ENCODE results near the gene AKAP11.

Gene AKAP11

DNA sequence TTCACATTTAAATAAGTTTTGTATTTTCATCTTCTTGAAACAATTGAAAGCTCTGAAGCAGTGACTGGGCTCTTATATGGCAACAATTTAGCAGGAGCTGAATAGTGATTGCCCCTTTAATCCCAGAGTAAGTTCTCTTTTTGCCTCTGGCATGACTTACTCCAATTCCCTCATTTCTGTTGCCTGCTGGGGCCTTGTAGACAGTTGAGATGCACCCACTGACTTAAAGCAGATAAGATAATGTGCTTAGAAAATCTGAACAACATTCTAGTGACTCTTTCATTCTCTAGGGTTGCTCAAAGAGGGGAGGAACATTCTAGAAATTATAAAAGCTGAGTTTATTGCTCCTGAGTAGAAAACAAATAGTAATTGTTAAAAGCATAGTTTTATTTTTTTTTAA, 52.8 kb downstream of the AKAP11 start:
- H3K4me3 Mint-ChIP-seq: no peak overlapping the region
- no peak overlapping the region for H3K27ac Mint-ChIP-seq (ENCODE audit: low read depth)
- H3K27me3 Mint-ChIP-seq: no peaks in the 10 kb centered on the region
- peaks cover 21% of the 10 kb centered on the region for H3K4me1 Mint-ChIP-seq
- peaks cover 4% of the 10 kb centered on the region for H3K36me3 Mint-ChIP-seq (ENCODE audit: insufficient read depth)
- DNase-seq (ENCODE audit: low spot score in 2 of 2) (no peak), ATAC-seq (replicated peaks; ENCODE audit: extremely low read depth, poor library complexity, severe bottlenecking) (no peak)
- H3K9me3 Mint-ChIP-seq: no peaks in the 10 kb centered on the region

DNA sequence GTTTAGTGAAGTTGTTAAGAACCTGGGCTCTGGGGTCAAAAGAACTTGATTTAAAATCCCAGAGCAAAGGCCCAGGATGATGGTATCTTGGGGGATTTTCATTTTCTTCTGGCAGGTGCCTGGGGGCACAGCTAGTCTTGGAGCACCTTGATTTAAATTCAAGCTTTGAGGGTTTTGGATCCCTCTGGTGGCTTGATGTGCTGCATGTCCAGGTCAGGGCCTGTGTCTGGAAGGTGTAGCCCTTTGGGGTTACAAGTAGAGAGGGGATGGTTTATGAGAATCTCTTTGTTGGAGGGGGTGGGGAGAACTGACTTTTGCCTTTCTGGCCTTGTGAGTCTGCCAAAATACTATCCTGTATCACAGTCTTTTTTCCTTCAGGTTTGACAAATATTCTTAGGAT, 55.8 kb downstream of the AKAP11 start:
- no peak overlapping the region for H3K27ac Mint-ChIP-seq (ENCODE audit: low read depth)
- no peak overlapping the region for H3K4me3 Mint-ChIP-seq
- no peaks in the 10 kb centered on the region for H3K9me3 Mint-ChIP-seq
- H3K27me3 Mint-ChIP-seq: no peaks in the 10 kb centered on the region
- no peaks in the 10 kb centered on the region for H3K36me3 Mint-ChIP-seq (ENCODE audit: insufficient read depth)
- DNase-seq (ENCODE audit: low spot score in 2 of 2) (no peak), ATAC-seq (replicated peaks; ENCODE audit: extremely low read depth, poor library complexity, severe bottlenecking) (no peak)
- peaks cover 15% of the 10 kb centered on the region for H3K4me1 Mint-ChIP-seq

DNA sequence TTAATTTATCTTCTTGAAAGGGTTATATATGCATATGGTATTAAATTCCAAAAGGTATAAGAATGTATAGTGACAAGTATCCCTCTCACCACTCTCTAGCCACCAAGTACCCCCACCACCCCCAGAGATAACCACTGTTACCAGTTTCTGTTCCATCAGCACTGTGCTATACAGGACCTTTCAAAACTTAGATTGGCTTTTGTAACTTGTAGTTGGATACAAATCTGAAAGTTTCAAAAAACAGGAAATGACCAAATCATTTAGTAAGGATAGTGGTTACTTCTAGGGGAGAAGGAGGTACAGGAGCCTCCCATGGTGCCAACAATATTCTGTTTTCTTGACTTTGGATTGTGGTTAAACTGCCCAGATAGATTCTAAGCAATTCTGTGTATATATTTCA, 56.7 kb downstream of the AKAP11 start:
- peak overlapping the region; percentile 39 for H3K4me3 Mint-ChIP-seq
- H3K9me3 Mint-ChIP-seq: no peaks in the 10 kb centered on the region
- peak overlapping the region; percentile 86 for H3K27ac Mint-ChIP-seq (ENCODE audit: low read depth)
- H3K27me3 Mint-ChIP-seq: no peaks in the 10 kb centered on the region
- ATAC-seq (replicated peaks; ENCODE audit: extremely low read depth, poor library complexity, severe bottlenecking): peak; percentile 68
- peaks cover 15% of the 10 kb centered on the region for H3K4me1 Mint-ChIP-seq
- no peaks in the 10 kb centered on the region for H3K36me3 Mint-ChIP-seq (ENCODE audit: insufficient read depth)
- no peak for DNase-seq (ENCODE audit: low spot score in 2 of 2)

DNA sequence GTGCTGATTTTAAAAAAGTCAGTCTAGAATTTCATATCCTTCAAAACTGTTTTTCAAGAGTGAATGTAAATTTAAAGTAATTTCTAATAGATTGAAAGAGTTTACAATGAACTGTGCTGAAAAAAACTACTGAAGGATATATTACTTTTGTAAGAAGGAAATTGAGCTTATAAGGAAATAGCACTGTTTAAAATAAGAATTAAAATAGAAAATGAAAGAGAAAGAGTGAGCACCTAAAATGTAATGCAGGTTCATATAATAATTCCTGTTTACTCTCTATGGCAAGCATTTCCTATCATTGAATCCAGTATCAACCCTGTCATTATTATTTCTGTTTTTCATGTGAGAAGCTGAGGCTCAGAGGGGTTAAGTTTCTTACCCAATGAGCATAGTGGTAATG, 57.3 kb downstream of the AKAP11 start:
- Mint-ChIP-seq H3K27me3 (no peaks in the 10 kb centered on the region), H3K9me3 (no peaks in the 10 kb centered on the region), H3K4me1 (peaks cover 15% of the 10 kb centered on the region), H3K36me3 (ENCODE audit: insufficient read depth) (no peaks in the 10 kb centered on the region), H3K27ac (ENCODE audit: low read depth) (peak overlapping the region; percentile 86), H3K4me3 (peak overlapping the region; percentile 39)
- ATAC-seq (replicated peaks; ENCODE audit: extremely low read depth, poor library complexity, severe bottlenecking): peak; percentile 38
- no peak for DNase-seq (ENCODE audit: low spot score in 2 of 2)

DNA sequence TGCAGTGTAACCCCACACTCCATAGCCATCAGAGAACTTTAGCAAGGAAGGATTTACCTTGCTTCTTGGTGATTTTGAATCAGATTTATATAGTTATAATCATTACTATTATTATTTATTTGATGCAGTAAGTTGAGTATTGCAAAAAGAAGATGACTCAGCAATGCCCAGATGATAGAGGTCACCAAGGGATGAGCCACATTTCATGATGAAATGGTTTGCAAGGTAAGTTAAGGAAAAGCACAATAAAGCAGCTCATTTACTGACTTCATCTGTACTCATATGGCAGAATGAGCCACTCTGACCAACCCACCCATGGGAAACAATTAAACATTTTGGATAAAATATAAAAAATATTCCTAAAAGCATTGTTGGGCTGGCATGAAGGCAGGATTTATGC, 59.1 kb downstream of the AKAP11 start:
- DNase-seq (ENCODE audit: low spot score in 2 of 2) (no peak), ATAC-seq (replicated peaks; ENCODE audit: extremely low read depth, poor library complexity, severe bottlenecking) (no peak)
- Mint-ChIP-seq H3K4me3 (no peak overlapping the region), H3K9me3 (no peaks in the 10 kb centered on the region), H3K27ac (ENCODE audit: low read depth) (peak overlapping the region; percentile 3), H3K4me1 (peaks cover 15% of the 10 kb centered on the region), H3K36me3 (ENCODE audit: insufficient read depth) (no peaks in the 10 kb centered on the region), H3K27me3 (no peaks in the 10 kb centered on the region)

DNA sequence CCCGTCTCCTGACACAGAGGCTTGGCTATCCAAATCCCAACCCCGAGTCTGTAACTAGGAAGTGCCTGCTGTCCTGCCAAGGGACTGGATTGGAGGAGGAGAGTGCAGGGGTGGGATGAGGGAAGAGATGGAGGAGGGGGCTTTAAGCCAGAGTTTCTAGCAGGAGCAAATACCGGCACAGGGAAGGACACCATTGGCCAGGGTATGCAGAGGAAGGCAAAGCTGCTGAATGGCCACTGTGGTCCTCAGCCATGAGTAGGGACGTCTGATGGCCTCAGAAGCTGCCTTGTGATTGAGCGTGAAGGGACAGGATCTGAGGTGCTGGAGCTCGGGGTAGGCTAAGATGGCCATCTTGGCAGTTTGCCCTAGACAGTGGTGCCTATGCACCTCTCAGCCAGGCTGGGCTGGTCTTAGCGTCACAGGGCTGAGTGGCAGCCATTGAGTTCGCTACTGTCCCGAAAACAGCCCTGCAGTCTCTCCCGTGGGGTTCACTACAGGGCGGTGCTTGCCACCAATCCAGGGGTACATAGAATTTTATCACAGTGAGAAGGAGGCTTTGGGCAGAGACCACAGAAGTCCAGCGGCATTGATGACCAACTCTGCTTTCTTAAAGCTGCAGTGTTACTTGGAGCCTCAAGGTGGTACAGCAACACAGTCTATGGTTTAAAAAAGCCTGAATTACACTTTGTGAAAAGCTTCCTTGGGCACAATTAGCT, 61.8 kb downstream of the AKAP11 start:
- H3K36me3 Mint-ChIP-seq (ENCODE audit: insufficient read depth): no peaks in the 10 kb centered on the region
- H3K27me3 Mint-ChIP-seq: no peaks in the 10 kb centered on the region
- no peak for DNase-seq (ENCODE audit: low spot score in 2 of 2)
- peaks cover 12% of the 10 kb centered on the region for H3K4me1 Mint-ChIP-seq
- no peaks in the 10 kb centered on the region for H3K9me3 Mint-ChIP-seq
- H3K27ac Mint-ChIP-seq (ENCODE audit: low read depth): no peak overlapping the region
- no peak for ATAC-seq (replicated peaks; ENCODE audit: extremely low read depth, poor library complexity, severe bottlenecking)
- H3K4me3 Mint-ChIP-seq: no peak overlapping the region

DNA sequence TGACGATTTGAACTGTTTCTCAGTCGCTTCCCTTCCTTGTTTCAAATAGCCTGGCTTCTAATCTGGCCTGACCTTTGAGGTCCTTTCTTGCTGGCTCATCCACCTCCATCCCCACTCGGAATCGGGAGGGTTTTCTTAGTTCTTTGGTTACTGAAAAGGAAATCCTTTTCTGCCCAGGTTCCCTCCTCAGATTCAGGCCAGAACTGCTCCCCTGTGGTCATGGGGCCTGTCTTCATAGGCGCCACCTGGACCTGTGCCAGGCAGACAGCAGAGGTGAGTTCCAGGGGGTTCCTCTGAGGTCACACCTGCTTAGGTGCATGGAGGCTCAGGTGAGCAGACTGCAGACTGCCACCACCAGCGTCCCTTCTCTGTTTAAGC, 62.4 kb downstream of the AKAP11 start:
- ATAC-seq (replicated peaks; ENCODE audit: extremely low read depth, poor library complexity, severe bottlenecking) (no peak), DNase-seq (ENCODE audit: low spot score in 2 of 2) (no peak)
- H3K36me3 Mint-ChIP-seq (ENCODE audit: insufficient read depth): no peaks in the 10 kb centered on the region
- no peak overlapping the region for H3K4me3 Mint-ChIP-seq
- no peaks in the 10 kb centered on the region for H3K9me3 Mint-ChIP-seq
- no peaks in the 10 kb centered on the region for H3K27me3 Mint-ChIP-seq
- peaks cover 6% of the 10 kb centered on the region for H3K4me1 Mint-ChIP-seq
- no peak overlapping the region for H3K27ac Mint-ChIP-seq (ENCODE audit: low read depth)

DNA sequence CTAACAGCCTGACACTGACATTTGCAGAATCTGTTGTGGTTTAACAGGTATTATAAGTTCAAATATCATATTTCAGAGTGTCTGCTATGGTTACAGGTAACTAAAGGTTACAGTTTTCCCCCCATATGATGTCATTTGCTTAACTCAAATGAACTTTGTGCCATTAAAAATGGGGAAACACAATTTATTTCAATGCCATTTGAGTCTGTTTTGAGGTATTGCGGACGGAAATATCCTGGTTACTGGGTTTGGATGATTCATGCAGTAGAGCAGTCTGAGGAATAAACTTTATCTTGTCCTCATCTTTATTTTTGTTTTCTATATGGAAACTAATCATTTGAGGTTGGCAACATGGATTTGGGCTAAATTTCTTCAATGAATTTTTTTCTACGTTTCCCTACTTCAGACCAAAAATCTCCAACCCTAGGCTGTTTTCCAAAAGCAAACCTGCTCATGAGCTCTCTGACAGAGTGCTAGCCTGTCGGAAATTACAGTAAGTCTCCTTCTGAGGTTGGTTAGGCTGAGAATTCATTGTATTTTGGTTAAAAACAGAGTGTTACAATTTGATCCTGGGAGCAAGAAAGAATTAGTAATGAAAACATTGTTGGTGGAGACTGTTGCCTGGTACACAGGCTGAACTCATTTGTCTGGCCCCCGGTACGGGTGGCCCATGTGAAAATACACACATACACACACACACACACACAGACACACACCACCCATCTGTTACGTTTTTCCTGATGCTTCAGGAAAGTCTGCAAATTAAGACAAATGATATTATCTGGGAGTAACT, 66.1 kb downstream of the AKAP11 start:
- Mint-ChIP-seq H3K9me3 (no peaks in the 10 kb centered on the region), H3K27me3 (no peaks in the 10 kb centered on the region), H3K4me3 (no peak overlapping the region), H3K36me3 (ENCODE audit: insufficient read depth) (no peaks in the 10 kb centered on the region), H3K4me1 (no peaks in the 10 kb centered on the region), H3K27ac (ENCODE audit: low read depth) (no peak overlapping the region)
- DNase-seq (ENCODE audit: low spot score in 2 of 2) (no peak), ATAC-seq (replicated peaks; ENCODE audit: extremely low read depth, poor library complexity, severe bottlenecking) (no peak)

DNA sequence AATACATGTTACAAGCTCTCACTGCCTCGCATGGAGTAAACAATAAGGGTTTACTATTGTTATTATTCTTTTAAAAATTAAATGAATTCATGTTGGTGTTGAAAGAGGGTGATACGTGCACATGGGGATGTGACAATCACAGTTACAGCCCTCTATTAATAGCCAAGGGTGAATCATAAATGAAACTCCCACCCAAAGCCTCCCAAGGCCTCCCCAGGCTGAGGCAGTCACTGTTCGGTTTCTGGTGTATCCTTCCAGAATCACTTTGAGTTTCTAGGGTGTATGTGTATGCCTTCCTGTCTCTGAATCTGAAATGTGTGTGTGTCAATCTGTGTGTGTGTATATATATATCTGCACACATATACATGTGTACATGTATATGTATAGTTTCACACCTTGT, 73.4 kb downstream of the AKAP11 start:
- Mint-ChIP-seq H3K4me3 (no peak overlapping the region), H3K36me3 (ENCODE audit: insufficient read depth) (no peaks in the 10 kb centered on the region), H3K9me3 (no peaks in the 10 kb centered on the region), H3K27me3 (no peaks in the 10 kb centered on the region), H3K27ac (ENCODE audit: low read depth) (no peak overlapping the region), H3K4me1 (peaks cover 9% of the 10 kb centered on the region)
- DNase-seq (ENCODE audit: low spot score in 2 of 2): no peak
- no peak for ATAC-seq (replicated peaks; ENCODE audit: extremely low read depth, poor library complexity, severe bottlenecking)

DNA sequence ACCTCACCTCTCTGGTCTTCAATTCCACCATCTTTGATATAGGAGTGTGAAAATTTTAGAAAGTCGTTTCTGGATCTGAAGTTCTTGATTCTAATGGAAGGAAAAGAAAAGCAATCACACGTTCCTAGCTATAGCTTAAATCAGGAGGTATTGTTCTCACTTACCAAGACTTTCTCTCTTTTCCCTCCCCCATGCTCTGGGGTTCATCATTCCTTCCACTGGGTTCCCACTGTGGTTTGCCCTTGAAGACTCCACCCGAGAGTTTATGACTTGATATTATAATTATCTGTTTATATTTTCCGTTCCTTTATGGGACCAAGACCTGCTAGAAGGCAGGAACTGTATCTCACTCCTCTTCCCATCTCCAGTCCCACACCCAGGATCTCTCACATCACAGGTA, 76.6 kb downstream of the AKAP11 start:
- DNase-seq (ENCODE audit: low spot score in 2 of 2) (no peak), ATAC-seq (replicated peaks; ENCODE audit: extremely low read depth, poor library complexity, severe bottlenecking) (no peak)
- H3K36me3 Mint-ChIP-seq (ENCODE audit: insufficient read depth): no peaks in the 10 kb centered on the region
- H3K9me3 Mint-ChIP-seq: no peaks in the 10 kb centered on the region
- H3K4me1 Mint-ChIP-seq: peaks cover 9% of the 10 kb centered on the region
- no peaks in the 10 kb centered on the region for H3K27me3 Mint-ChIP-seq
- H3K27ac Mint-ChIP-seq (ENCODE audit: low read depth): no peak overlapping the region
- H3K4me3 Mint-ChIP-seq: no peak overlapping the region

DNA sequence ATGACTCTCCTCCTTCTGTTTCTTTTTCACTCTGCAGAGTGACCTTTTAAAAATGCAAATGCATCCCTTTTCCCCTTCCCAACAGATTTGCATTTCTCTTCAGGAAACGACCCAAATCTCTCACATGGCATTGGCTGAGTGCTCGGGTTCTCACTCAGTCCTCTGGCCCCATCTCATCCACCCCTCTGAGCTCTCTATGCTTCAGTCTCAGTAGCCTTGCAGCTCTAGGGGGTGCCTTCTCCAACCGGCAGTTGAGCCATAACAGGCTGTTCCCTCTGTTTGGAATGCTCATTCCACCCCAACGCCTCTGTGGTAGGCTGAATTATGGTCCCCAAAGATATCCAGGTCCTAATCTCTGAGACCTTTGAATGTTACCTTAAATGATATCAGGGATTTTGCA, 78.2 kb downstream of the AKAP11 start:
- Mint-ChIP-seq H3K27me3 (no peaks in the 10 kb centered on the region), H3K9me3 (no peaks in the 10 kb centered on the region), H3K36me3 (ENCODE audit: insufficient read depth) (no peaks in the 10 kb centered on the region), H3K27ac (ENCODE audit: low read depth) (no peak overlapping the region), H3K4me1 (peaks cover 21% of the 10 kb centered on the region), H3K4me3 (no peak overlapping the region)
- no peak for DNase-seq (ENCODE audit: low spot score in 2 of 2)
- no peak for ATAC-seq (replicated peaks; ENCODE audit: extremely low read depth, poor library complexity, severe bottlenecking)

DNA sequence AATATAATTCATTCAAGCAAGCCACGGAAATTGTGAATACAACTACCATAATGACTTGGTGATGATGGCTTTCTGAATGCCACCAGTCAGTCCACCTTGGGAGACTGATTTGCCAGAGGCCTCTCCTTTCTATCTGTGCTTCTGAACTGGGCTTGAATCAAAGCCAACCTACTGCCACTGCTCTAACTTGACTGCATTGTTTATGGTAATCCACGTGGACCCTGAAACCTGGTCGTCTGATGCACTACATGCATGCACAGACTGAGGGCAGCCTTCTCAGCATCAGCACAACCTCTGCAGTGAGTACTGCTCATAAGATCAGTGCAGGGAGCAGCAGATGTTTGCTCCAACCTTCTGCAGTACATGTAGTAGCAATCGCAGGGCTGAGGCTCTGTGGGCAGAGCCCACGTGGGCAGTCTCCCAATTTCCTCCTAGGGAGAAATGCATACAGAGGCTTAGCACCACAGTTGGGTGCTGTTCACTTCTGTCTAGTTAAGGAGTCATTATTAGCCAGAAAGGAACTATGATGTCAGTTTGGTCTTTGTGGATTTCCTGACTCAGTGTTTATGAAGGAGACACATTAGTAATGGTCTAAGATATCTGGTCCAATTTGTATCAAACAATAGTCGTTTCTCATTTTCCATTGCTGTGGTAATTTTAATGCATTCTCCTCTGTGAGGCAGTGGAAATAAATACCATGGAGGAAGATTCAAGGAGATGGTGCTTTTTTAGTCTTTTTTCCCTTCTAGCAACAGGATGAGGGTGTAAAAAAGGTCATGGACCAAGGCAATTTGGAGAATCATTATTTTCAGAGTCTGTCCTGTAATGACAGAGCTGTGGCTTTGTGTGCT, 82.5 kb downstream of the AKAP11 start:
- Mint-ChIP-seq H3K27ac (ENCODE audit: low read depth) (peak overlapping the region; percentile 49), H3K27me3 (no peaks in the 10 kb centered on the region), H3K36me3 (ENCODE audit: insufficient read depth) (peaks cover 2% of the 10 kb centered on the region), H3K4me3 (peak overlapping the region; percentile 14), H3K4me1 (peaks cover 33% of the 10 kb centered on the region), H3K9me3 (no peaks in the 10 kb centered on the region)
- DNase-seq (ENCODE audit: low spot score in 2 of 2): no peak
- ATAC-seq (replicated peaks; ENCODE audit: extremely low read depth, poor library complexity, severe bottlenecking): peak; percentile 73

All from central memory CD8-positive, alpha-beta T cell (primary cell).